SK-N-MC (cell line): Measurements from ENCODE around the gene RPL22.

Experiments
- DNase-seq: peaks from one replicate; pipeline ENCODE4 v3.0.0-alpha.2; 2011; ENCODE audit warnings: low read depth, low spot score
- H3K27ac ChIP-seq: fragments of 200-600 bp; sonication (generic); 2 replicates; pipeline ENCODE4 v1.5.1; 2016; ENCODE audit warnings: mixed run types
- H3K36me3 ChIP-seq: fragments of 200-600 bp; sonication (generic); 2 replicates; pipeline ENCODE4 v1.6.1; 2017; ENCODE audit warnings: antibody characterized with exemption, low read length, mixed read lengths; ENCODE audit not compliant: insufficient read depth
- H3K4me3 ChIP-seq: fragments of 200-600 bp; sonication (generic); 2 replicates; pipeline ENCODE4 v1.5.1; 2016
- H3K9ac ChIP-seq: fragments of 200-600 bp; sonication (generic); 2 replicates; pipeline ENCODE4 v1.8.0; 2017; ENCODE audit warnings: mixed run types, mixed read lengths; ENCODE audit not compliant: insufficient read length
- H3K9me3 ChIP-seq: fragments of 200-600 bp; sonication (generic); 2 replicates; pipeline ENCODE4 v1.6.1; 2017; ENCODE audit warnings: low read depth, mild to moderate bottlenecking, antibody characterized with exemption, low read length, moderate library complexity, mixed read lengths
- EZH2 ChIP-seq: fragments of 200-600 bp; sonication (generic); IDR thresholded peaks from one replicate; pipeline ENCODE4 v1.6.1; 2017; ENCODE audit warnings: antibody characterized with exemption
- FOXP2 ChIP-seq: optimal IDR thresholded peaks from 2 replicates; pipeline ENCODE3; 2011; ENCODE audit warnings: mild to moderate bottlenecking, moderate library complexity; ENCODE audit not compliant: insufficient read depth; ENCODE audit errors: extremely low read length, control extremely low read depth
- POLR2AphosphoS5 ChIP-seq: IDR thresholded peaks from 2 replicates; pipeline ENCODE4 v1.6.1; 2012; ENCODE audit warnings: mild to moderate bottlenecking, low read depth, low read length, borderline replicate concordance

RPL22 gene

DNA sequence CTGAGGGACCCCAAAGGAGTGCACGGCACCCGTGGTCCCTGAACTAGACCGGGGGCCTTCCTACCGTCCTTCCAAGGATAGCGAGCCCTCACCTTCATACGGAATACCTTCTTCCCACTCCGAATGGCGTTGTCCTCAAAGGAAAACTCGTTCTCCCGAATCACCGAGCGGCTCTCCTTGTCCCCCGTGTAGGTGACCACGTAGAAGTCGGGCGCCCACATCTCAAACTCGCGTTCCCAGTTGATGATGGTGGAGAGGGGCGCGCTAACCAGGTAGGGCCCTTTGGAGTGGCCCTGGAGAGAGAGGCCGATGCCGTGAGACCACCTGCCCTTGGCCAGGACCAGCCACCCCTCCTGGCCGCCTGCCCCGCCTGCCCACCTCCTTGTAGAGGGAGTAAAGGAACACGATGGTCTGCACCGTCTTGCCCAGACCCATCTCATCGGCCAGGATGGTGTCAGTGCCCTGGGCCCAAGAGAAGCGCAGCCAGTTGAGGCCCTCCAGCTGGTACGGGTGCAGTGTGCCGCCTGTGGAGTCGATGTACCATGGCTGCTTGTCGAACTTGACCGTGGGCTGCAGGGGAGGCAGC lies 57.3 kb downstream of the RPL22 start:
- Histone ChIP-seq H3K36me3 (no peaks in the 10 kb centered on the region), H3K9ac (no peak overlapping the region), H3K27ac (no peak overlapping the region), H3K9me3 (no peaks in the 10 kb centered on the region), H3K4me3 (no peak overlapping the region)
- DNase-seq = no peak
- no peak for TF ChIP-seq FOXP2
- no peak for TF ChIP-seq EZH2
- no peak for TF ChIP-seq POLR2AphosphoS5

DNA sequence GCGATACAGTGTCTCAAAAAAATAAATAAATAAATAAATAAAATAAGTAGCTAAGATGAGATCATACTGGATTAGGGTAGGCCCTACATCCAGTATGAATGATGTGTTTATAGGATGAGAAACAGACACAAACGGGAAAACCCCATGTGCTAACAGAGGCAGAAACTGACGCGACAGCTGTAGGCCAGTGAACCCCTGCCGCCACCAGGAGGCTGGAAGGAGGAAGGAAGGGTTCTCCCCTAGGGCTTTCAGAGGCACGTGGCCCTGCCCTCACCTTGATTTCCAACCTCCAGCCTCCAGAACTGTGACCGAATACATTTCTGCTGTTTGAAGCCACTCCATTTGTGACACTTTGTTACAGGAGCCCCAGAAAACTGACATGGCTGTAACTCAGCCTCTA lies 57.8 kb downstream of the RPL22 start:
- H3K9ac ChIP-seq = no peak overlapping the region
- no peak overlapping the region for H3K4me3 ChIP-seq
- H3K27ac ChIP-seq = no peak overlapping the region
- no peak for DNase-seq
- TF ChIP-seq POLR2AphosphoS5 (no peak), EZH2 (no peak), FOXP2 (no peak)
- H3K9me3 ChIP-seq = no peaks in the 10 kb centered on the region
- H3K36me3 ChIP-seq = no peaks in the 10 kb centered on the region

- no peaks in the 10 kb centered on the region for H3K36me3 ChIP-seq
- DNase-seq = no peak
- H3K4me3 ChIP-seq = no peak overlapping the region
- no peaks in the 10 kb centered on the region for H3K9me3 ChIP-seq
- no peak overlapping the region for H3K9ac ChIP-seq
- H3K27ac ChIP-seq = no peak overlapping the region
- TF ChIP-seq EZH2 (no peak), POLR2AphosphoS5 (no peak), FOXP2 (no peak)
Measured at GRCh38 chr1:6140413-6140812, 59.0 kb downstream of the RPL22 start.

- DNase-seq = no peak
- Histone ChIP-seq H3K9ac (no peak overlapping the region), H3K9me3 (no peaks in the 10 kb centered on the region), H3K4me3 (no peak overlapping the region), H3K27ac (no peak overlapping the region), H3K36me3 (no peaks in the 10 kb centered on the region)
- TF ChIP-seq EZH2 (no peak), FOXP2 (no peak), POLR2AphosphoS5 (no peak)
Measured at GRCh38 chr1:6137758-6138157, 61.6 kb downstream of the RPL22 start.

DNA sequence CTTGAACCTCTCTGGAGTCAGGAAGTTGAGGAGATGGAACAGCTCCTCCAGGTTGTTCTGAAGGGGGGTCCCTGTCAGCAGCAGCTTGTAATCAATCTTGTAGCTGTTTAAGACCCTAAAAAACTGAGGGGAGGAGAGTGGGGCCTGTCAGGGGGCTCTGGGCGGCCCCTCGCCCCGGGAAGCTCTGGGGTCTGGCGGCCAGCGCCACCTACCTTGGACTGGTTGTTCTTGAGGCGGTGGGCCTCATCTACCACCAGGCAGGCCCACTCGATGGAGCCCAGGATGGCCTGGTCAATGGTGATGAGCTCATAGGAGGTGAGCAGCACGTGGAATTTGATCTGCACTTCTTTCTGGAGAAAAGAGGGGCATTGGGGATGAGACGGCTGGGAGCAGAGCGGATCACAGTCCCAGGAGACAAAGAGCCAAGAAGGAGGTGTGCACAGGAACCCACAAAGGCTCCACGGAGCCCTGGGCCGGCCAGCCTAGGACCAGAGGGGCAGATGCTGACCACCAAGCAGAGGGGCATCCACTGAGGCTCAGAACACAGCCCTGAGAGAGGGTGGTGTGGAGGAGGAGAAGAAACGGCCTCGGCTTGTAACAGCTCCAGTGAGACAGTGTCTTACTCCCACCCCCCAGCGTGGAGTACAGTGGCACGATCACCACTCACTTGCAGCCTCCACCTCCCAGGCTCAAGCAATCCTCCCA lies 62.7 kb downstream of the RPL22 start:
- Histone ChIP-seq H3K27ac (no peak overlapping the region), H3K9me3 (no peaks in the 10 kb centered on the region), H3K9ac (no peak overlapping the region), H3K36me3 (no peaks in the 10 kb centered on the region), H3K4me3 (no peak overlapping the region)
- TF ChIP-seq FOXP2 = no peak
- TF ChIP-seq POLR2AphosphoS5 = no peak
- TF ChIP-seq EZH2 = no peak
- no peak for DNase-seq
